ENCODE measurements around the gene PLS3. TPM values are rescaled to one million over a fixed set of nuclear protein-coding genes. Genes with fewer than 3 reads are reported as not detected.
A peak's percentile ranks its signal among the peaks of the same experiment; 100 is the strongest.

The PLS3 gene
- total and polyA plus RNA-seq, 2 of the 4 experiments (the other 2 are of a cell fraction), result 158 to 252 TPM

GRCh38 chrX:115595049-115595448 is 34.1 kb downstream of the PLS3 start:
- no peaks in the 10 kb centered on the region; the same call in 1 of the 2 replicates for H4K20me1 ChIP-seq (ENCODE audit: insufficient read depth, low read length)
- ChIA-PET POLR2A (ENCODE audit: unreplicated experiment) (no interaction called here), CTCF (no interaction called here)
- DNase-seq, result no peak
- intact Hi-C loops (cut with micrococcal nuclease) (no loop called here), in situ Hi-C loops (cut with MboI; ENCODE audit: low sequenced_read_pairs) (no loop called here), dilution Hi-C loops (cut with HindIII; ENCODE audit: low sequenced_read_pairs, unreplicated experiment) (no loop called here)
- H3K9me1 ChIP-seq (ENCODE audit: insufficient read depth, low read length), result no peaks in the 10 kb centered on the region
- H3K4me1 ChIP-seq (ENCODE audit: control insufficient read depth, insufficient read depth, low read length), result peaks cover 9% of the 10 kb centered on the region; the same call in 1 of the 2 replicates
- peak overlapping the region; percentile 52; the same call in 1 of the 2 replicates for H3K18ac ChIP-seq (ENCODE audit: low read depth, low read length)
- H3K14ac ChIP-seq (replicated peaks; ENCODE audit: low read depth, low read length), result no peak overlapping the region
- no peak overlapping the region for H3K56ac ChIP-seq (ENCODE audit: extremely low read depth, insufficient read depth, low read length)
- H4K8ac ChIP-seq (ENCODE audit: low read depth in 2 of 2, low read length in 2 of 2), result no peak overlapping the region; a peak in 2 of 4 replicates
- no peak overlapping the region for H2AK5ac ChIP-seq (ENCODE audit: low read depth, low read length)
- no peak overlapping the region for H4K91ac ChIP-seq (ENCODE audit: insufficient read depth, low read depth, low read length)
- 0 out of 4 replicates have a peak, but pooled peaks cover 0 to 4% of the 10 kb centered on the region in 2 experiments for H3K79me1 ChIP-seq (ENCODE audit: low read depth in 1 of 2, low read length in 2 of 2)
- no peak overlapping the region for H3K4me3 ChIP-seq (ENCODE audit: insufficient read depth, low read depth, low read length)
- H3K9me3 ChIP-seq (ENCODE audit: control insufficient read depth, insufficient read depth, low read length), result no peaks in the 10 kb centered on the region
- H3K27me3 ChIP-seq (ENCODE audit: control insufficient read depth, insufficient read depth, low read length), result peaks cover 7% of the 10 kb centered on the region
- BruUV-seq (replicated peaks), result no TSS peak
- no peak overlapping the region for H3K9ac ChIP-seq (ENCODE audit: low read depth, low read length)
- peak overlapping the region; percentile 55; the same call in 1 of the 2 replicates for H3K4me2 ChIP-seq (ENCODE audit: low read depth, low read length)
- no peak overlapping the region for H2AK9ac ChIP-seq (replicated peaks; ENCODE audit: low read depth, low read length, poor library complexity)
- H4K5ac ChIP-seq (ENCODE audit: low read depth, low read length), result no peak overlapping the region
- H2BK15ac ChIP-seq (ENCODE audit: low read depth, low read length), result no peak overlapping the region
- TF ChIP-seq MXI1 (IDR thresholded peaks at IDR 0.05; ENCODE audit: borderline replicate concordance, low read depth, low read length) (no peak), RAD21 (IDR thresholded peaks at IDR 0.05; ENCODE audit: low read length) (no peak), BHLHE40 (IDR thresholded peaks at IDR 0.05; ENCODE audit: low read depth, low read length) (no peak), RFX5 (IDR thresholded peaks at IDR 0.05; ENCODE audit: low read depth, low read length) (no peak), RCOR1 (IDR thresholded peaks at IDR 0.05; ENCODE audit: insufficient replicate concordance, low read length) (no peak), CEBPB (IDR thresholded peaks at IDR 0.05; ENCODE audit: low read depth, low read length) (no peak), FOS (IDR thresholded peaks at IDR 0.05; ENCODE audit: low read depth, low read length) (no peak), POLR2A (IDR thresholded peaks at IDR 0.05; ENCODE audit: low read depth, low read length) (no peak)
- TF ChIP-seq, protein P1, sequence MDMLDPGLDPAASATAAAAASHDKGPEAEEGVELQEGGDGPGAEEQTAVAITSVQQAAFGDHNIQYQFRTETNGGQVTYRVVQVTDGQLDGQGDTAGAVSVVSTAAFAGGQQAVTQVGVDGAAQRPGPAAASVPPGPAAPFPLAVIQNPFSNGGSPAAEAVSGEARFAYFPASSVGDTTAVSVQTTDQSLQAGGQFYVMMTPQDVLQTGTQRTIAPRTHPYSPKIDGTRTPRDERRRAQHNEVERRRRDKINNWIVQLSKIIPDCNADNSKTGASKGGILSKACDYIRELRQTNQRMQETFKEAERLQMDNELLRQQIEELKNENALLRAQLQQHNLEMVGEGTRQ (IDR thresholded peaks at IDR 0.05; ENCODE audit: low read depth, low read length), result no peak
- TF ChIP-seq, protein P2, sequence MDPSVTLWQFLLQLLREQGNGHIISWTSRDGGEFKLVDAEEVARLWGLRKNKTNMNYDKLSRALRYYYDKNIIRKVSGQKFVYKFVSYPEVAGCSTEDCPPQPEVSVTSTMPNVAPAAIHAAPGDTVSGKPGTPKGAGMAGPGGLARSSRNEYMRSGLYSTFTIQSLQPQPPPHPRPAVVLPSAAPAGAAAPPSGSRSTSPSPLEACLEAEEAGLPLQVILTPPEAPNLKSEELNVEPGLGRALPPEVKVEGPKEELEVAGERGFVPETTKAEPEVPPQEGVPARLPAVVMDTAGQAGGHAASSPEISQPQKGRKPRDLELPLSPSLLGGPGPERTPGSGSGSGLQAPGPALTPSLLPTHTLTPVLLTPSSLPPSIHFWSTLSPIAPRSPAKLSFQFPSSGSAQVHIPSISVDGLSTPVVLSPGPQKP (IDR thresholded peaks at IDR 0.05; ENCODE audit: borderline replicate concordance, low read depth, low read length), result no peak
- H2BK20ac ChIP-seq (ENCODE audit: low read depth, low read length), result no peak overlapping the region
- no peak for ATAC-seq (ENCODE audit: low read depth)
- no peak overlapping the region; the same call in 1 of the 2 replicates for H3K23ac ChIP-seq (ENCODE audit: low read depth, low read length)
- WGBS, 2 experiments (ENCODE audit: extremely low coverage in 2 of 2, insufficient read length in 1 of 2), result no CpG with 5 or more reads among the region's 2 CpGs
- no peak overlapping the region for H2AFZ ChIP-seq (replicated peaks; ENCODE audit: low read length, poor library complexity)
- H3K4ac ChIP-seq (ENCODE audit: low read depth, low read length), result no peak overlapping the region
- H3K27ac ChIP-seq (ENCODE audit: insufficient read depth, low read length), result no peak overlapping the region
- H2BK120ac ChIP-seq (ENCODE audit: low read depth, low read length), result no peak overlapping the region
- peak overlapping the region; percentile 56 for H2BK5ac ChIP-seq (ENCODE audit: low read depth, low read length, poor library complexity, severe bottlenecking)
- H3K36me3 ChIP-seq (ENCODE audit: control insufficient read depth, insufficient read depth, low read length), result peaks cover 2% of the 10 kb centered on the region; the same call in 1 of the 2 replicates

Measured in IMR-90 (cell line).